Stimulated activated CD8-positive, alpha-beta memory T cell treated with anti-CD3 and anti-CD28 coated beads, Interleukin-15, amount 100 ng/mL, for 24 hours (primary cell): ENCODE results near the gene DDAH1.
"Not testable (repeated sequence)": the region's sequence is repeated elsewhere in the genome, so short reads cannot be mapped to it uniquely, and the experiment has no call there.

ENCODE experiments used
- DNase-seq: peaks from one replicate; pipeline ENCODE4 v3.0.0-alpha.2; 2020; ENCODE audit warnings: low read depth

The DDAH1 gene

DNA sequence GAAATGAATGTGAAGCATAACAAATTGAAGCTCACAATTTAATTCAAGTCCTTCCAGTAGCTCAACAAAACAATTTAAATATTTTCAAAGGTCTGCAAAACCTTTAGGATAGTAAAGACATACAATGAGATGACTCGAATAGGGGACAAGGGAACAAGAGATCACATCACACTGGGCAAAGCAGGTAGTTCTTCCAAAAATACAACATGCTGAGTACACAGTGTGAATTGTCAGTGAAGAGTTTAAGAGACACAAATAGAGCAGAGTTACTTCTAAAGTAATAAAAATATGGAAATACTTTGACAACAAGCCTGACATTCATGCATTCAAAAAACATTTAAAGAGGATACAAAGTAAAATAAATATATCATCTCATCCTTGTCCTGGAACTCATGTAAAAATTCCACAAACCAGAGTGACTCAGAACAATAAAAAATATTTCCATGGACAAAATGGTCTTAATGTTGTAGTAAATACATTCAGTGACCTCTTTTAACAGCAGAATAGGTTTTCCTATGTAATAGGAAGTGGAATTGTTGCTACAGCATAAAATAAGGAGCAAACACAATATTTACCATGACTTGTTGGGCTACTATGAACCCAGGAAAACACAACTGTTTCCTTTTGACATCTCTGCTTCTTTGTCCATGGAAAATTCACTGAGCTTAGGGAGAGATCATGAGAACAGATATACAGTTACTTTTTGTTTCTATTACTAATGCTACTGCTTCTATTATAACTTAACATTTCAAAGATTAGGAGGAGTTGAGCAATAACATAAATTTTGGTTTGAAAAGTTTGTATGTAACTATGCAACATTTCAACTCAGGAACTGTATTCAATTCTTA lies 104.9 kb downstream of the DDAH1 start:
- DNase-seq = no peak

DNA sequence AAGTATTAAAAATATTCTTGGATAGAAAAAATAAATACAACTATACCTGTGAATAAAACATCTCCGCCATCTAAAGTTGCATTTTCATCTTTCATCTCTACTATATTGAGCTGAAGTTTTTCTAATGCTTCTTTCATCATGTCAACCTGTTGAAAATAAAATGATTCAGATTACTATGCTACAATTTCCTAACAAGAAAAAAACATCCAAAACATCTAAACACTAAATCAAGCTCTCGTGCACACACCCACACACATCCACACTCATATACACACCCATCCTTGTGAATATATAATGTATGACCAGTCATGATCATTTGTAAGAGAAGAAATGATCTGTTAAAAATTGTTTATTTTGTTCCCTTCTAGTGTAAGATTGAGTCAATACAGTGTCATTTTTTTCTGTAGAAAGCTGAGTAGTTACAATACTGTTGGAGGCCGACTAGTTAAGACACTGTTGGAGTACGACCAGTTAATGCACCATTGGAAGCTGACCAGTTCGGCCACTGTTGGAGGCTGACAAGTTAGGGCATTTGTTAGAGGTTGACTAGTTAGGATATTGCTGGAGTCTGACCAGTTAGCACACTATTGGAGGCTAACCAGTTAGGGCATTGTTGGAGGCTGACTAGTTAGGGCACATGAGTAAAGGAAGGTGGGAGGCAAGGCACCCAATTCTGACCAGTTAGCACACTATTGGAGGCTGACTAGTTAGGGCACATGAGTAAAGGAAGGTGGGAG lies 106.1 kb downstream of the DDAH1 start:
- DNase-seq = no peak

DNA sequence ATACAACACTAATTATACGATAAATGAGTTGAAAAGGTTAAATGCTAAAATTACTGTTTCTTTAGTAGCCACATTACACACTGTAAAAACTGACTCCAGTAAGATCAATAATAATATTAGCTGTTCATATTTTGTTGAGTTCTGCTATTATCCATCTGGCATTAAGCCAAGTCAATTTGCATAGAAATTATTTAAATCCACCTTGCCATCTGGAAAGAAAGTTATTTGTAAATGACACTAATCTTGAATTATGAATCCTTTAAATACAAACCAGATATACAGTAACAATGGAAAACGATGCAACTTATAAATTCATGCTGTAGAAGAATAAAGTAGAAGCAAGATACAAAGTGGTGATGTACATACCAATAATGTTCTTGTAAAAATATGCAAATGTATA lies 107.1 kb downstream of the DDAH1 start:
- no peak for DNase-seq

DNA sequence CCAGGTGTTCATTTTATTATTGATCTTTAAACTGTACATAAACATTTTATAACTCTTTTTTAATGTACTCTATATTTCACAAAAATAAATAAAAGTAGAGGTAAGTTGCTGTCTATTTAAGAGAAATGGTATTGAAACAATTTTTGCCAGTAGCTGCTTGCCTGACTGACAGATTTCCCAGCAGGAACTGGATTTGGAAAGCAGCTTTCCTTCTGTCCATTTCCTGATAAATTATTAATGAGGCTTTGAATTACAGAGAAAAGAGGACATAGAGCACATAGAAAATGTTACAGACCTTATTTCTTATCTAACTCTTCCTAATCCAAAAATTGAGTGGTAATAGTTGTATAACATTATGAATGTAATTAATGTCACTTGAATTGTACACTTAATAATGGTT lies 108.8 kb downstream of the DDAH1 start:
- DNase-seq = no peak

DNA sequence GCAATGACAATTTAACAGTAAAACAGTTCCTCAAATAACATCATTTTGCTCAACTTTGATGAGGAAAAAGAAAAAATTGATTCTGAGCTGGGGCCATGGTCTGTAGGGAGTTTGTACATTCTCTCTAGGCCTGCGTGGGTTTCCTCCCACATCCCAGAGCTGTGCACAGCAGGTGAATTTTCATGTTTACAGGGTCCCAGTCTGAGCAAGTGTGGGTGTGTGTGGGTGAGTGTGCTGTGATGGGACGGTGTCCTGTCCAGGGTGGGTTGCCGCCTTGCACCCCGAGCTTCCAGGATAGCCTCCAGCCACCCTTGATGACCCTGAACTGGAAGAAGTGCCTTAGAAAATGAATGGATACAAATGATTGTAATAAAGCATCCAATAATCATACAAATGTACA lies 112.9 kb downstream of the DDAH1 start:
- DNase-seq = no peak

DNA sequence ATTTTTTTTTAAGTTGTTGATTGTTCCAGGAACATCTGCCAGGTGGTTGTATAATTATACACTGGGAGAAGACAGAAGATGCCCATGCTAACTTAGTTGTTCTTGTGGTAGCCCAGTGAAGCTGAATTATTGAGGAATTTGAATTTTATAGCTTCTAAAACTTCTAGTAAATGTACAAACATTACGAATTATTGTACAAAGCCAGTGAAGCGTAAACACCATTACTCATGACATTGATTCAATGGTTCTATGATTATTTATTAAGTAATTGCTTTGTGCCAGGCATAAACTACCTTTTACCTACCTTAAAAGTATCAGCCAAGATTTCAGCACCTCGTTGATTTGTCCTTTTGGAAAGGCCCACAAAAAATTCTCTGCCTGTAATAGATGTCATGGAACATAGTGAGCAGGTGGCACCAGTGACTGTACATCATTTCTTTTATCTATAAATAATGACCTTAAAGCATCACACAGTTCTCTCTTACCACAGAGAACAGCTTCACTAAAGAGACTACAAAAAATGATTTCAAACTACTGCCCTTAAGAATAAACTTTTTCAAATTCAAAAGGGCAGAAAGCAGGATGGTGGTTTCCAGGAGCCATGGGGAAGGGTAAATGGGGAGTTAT lies 113.6 kb downstream of the DDAH1 start:
- DNase-seq = no peak

DNA sequence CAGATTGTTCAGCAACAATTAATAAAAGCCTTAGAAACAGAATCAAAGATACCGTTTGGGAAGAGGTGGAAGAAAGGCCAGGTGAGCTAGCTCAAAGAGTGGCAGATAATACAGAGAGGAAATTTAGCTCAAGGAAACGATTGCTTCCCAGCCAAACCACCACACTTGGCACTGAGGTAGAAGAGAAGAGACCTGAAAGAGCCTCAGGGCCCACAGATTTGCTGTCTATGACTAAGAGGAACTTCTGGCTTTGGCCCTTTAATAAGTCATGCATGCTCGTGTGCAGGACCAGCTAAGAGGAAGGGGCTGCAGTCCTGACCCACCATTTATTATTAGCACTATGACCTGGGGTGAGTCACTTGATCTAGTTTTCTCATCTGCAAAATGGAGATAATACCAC lies 115.7 kb downstream of the DDAH1 start:
- DNase-seq = no peak

DNA sequence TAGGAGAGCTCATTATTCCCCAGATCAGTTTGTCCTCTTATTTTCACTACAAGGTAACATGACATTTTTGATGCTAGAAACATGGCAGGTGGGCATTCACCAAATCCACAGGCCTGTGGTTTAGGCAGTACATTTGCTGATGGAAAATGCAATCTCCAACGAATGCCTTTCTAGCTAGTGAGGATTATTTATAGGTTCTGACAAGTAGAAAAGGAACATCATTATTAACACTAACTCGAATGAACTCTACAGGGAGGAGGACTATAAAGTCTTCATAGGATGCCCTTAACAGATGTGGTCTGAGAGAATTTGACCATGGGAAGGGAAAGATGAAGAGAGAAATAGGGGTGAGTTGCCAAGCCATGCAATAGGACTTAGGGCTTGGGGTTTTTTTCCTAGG lies 117.1 kb downstream of the DDAH1 start:
- no peak for DNase-seq

DNA sequence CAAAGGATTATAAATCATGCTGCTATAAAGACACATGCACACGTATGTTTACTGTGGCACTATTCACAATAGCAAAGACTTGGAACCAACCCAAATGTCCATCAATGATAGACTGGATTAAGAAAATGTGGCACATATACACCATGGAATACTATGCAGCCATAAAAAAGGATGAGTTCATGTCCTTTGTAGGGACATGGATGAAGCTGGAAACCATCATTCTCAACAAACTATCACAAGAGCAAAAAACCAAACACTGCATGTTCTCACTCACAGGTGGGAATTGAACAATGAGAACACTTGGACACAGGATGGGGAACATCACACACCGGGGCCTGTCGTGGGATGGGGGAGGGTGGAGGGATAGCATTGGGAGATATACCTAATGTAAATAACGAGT lies 117.7 kb downstream of the DDAH1 start:
- DNase-seq = not testable (repeated sequence)

DNA sequence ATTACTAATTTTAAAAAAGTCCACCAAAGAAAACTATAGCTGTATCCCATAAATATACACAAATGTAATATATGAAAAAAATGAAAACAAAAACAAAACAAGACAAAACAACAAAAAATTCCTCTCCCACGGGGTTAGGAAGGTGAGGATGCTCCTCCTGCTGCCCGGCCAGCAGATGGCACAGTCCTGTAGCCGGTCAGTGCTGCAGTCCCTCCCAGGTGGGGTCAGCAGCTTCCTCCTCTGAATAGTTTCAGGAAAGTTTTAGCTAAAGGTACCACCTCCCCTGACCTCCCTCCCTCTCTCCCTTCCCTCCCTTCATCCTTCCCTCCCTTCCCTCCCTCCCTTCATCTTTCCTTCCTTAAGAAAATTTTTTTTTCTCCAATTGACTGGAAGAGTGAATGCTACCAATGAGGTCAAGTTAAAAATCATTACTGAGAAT lies 120.7 kb downstream of the DDAH1 start:
- no peak for DNase-seq

DNA sequence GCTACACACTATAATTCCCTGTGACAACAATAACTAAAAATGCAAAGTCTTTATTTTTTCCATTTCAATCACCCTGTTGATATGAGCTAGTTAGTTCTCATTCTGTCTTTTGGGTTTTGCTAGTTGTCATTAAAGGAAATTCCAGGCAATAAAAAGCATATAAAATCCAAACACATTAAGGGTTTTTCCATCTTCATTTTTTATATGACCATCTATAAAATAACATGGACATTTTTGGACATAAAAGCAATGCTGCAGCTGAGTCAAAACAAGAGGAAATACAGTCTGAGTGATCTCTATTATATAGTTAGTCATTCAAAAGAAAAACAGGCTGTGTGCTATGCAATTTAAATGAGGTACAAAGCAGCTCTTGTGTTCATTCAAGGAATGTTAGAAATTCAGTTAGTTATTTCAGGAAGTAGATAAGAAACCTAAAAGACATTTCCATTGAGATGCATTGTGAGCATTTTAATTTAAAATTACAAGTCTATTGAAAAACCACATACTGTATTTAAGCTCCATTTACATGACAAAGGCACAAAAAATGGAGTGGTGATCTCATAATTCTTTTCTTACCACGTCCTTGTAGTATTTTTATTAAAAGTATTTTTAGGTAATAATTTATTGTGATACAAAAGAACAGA lies 121.2 kb downstream of the DDAH1 start:
- no peak for DNase-seq

DNA sequence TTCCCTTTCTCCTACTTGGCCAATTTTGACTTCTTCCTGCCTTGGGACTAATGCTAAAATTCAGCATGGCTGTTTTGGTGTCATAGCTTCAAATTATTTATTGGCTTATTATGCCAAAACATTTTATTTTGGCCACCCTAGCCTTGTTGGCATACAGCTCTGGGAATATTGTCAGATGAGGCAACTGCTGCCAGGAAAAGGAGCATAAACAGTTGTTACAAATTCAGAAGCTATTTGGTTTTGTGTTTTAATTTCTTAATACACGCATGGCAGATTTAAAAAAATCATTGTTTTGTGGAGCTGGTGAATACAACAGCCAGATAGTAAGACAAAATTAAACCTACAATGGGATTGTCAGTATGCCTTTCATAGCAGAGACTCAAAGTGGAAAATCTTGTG lies 121.7 kb downstream of the DDAH1 start:
- no peak for DNase-seq

DNA sequence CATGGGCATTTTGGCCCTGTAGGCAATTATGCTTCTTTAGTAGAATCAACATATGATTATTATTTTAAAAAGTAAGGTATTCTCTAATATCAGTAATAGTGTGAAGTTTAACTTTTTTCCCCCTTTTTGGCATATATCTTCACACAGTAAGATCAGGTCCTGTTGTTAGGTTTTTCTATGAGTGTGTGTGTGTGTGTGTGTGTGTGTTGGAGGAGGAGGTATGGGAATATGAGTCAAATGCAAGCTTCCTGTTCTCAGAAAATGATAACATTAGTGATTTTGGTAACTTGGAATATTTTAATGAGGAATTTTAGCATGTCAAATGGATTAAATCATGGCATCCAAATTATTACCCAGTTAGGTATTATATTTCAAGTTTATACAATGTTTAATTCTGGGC lies 122.8 kb downstream of the DDAH1 start:
- DNase-seq = no peak

DNA sequence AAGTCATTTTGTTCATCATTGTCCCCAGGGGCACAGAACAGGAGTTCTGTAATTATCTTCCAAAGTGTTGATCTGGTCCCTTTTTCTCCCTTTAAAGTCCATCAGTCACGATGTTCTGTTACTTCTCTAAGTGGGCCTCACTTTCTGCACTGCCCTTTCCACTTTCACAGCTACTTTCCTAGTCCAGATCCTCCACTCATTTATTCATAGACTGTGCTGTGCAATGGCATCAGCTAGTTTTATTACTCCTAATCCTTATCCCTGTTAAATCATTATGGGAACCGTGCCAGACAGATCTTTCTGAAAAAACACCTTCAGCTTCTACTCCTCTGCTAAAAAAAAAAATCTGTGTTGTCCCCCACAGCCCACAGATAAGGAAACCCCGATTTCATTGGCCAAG lies 124.5 kb downstream of the DDAH1 start:
- DNase-seq = no peak

DNA sequence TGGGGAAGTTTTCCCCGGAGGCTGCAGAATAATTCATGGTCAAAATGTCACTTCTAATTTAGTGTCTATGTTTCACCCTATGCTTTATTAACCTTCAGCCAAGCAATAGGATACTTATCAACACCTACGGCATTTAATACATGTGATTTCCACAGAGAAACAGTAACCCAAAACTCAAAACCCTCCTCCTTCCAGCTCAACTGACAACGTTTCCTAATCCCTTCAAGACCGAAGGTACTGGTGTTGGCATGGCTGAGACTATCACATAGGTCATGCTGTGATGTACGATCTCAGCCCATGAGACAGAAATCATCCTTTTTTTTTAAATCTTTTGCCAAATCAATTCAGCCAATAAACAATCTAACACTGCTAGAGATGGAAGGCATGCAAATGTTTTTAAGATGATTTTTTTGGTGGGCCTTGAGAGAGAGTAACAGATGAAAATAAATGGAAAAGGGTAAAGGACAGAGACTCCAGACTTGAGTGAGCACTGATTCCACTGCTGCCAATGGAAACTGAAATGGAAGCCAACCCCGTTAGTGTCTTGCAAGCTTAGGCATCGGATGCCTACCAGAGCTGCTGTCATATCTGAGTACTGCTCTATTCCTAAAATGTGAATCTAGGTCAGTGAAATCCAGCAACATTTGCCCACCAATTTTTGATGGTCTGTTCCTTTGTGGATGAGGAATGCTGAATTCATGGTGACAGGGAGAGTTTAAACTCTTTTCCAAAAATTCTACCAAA lies 125.1 kb downstream of the DDAH1 start:
- DNase-seq = no peak

DNA sequence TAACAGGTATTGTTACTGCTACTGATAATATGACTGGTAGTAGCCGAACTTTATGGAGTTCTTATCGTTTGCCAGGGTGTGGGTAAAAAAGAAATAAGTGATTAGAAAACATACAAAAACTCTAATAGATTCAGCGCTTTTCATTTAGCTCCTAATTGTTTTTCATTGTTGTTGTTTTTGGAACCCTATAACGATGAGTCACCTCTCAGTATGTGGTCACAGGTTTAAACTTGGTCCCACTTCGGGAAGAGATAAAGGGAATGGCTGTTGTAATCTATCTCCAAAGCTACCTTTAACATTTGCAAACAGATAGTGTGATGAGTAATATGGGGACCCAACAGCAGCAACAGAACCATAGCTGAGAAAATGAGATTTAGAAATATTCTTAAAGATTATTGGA lies 125.9 kb downstream of the DDAH1 start:
- DNase-seq = no peak

DNA sequence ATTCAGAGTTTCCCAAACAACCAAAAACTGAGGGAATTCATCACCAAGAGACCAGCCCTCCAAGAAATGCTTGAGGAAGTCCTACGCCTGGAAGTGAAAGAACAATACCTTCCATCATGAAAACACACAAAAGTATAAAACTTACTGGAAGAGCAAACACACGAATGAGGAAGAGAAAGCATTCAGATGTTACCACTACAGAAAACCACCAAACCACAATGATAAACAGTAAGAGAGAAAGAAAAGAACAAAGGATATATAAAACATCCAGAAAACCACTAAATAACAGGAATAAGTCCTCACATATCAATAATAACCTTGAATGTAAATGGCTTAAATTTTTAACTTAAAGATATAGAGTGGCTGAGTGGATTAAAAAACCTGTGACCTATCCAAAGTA lies 130.0 kb downstream of the DDAH1 start:
- DNase-seq = no peak

DNA sequence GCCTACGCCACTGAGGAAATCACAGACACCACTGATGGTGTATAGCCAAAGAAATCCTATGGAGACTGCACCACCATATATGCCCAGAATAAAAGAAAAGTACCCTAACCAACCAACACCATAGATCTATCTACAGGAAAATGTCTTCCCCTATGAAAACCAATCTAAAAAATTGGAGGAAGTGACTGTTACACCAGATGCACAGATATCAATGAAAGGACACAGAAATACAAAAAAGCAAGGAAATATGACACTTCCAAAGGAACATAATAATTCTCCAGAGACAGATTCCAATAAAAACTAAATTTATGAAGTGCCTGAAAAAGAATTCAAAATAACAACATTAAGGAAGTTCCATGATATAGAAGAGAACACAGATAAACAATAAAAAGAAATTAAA lies 131.8 kb downstream of the DDAH1 start:
- DNase-seq = no peak

DNA sequence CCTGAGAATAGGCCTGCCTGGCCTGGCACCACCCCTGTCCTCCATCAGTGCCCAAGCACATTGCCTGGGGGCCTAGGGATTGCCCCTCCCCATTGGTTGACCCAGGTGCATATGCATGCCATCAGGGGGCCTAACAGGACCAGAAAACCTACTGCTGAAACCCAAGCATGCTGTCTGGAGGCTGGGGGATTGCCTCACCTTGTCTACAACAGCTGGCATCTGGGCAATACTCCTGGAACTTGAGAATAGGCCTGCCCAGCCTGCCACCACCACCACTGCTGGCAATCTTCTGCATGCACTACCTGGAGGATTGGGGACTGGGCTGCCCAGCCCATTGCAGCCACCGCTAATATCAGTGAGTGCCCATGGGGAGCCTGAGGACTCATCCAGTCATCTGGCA lies 132.4 kb downstream of the DDAH1 start:
- no peak for DNase-seq

DNA sequence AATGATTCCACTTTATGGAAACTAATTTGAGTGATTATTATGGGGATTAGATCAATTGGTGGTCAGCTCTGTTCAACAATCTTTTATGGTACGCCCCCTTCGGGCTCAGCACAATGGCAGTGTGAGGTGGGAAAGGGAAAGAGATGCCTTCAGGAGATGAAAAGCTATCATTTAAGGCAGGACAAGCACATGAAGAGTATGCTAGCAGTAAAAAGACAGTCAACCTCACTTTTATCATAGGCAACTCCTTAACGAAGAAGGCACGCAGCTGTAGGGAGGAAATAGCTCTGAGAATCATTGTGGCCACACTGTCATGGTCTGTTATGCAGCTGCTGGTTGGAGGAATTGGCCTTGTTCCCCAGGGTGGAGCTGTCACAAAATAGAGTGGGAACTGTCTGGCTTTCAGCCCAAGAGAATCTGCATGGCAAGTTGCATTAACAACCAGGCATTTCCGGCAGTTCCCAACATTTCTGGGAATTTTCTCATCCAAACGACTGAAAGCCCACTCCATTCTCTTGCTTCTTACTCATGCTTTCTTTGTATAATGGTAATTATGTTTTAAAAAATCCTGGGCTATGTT lies 134.2 kb downstream of the DDAH1 start:
- DNase-seq = no peak

DNA sequence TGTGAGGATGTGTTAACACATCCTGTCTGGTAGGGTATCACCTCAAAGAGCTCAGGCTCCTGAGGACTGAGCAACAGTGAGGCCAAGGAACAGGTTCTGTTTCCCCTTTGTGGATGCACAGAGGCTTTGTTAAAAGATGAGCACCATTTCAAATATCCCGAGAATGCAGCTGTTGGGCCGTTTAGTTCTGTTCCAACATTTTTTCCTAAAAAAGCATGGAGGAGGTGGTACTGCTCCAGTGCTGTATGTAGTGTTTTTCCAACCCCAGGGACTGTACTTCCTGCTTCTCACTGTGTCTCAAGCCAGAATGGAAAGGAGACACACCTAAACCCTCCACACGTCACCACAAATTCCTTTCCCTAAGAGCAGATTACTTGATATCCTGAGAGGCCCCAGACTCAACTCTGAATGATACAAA lies 134.7 kb downstream of the DDAH1 start:
- DNase-seq = no peak
